ENCODE results near the gene APBB2.
A peak's percentile ranks its signal among the peaks of the same experiment; 100 is the strongest.

Gene APBB2

DNA sequence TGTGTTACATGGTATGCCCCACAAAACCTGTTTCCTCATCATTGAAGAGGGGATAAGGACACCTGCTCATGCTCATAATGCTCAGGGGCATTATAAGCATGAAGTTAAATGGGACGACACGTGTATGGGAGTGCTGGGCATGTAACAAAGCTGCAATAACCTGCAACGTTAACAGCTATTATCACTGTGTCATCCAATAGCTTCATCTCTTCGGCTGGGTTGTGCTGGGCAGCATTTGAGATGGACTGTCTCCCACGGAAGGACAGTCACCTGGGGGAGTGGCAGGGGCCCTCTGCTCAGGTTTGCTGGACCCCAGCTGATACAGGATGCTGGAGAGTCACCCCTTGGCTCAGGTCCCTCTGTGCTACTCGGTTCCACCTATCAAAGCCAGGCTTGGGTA is 370.1 kb downstream of the APBB2 start:
- H3K4me3 ChIP-seq (ENCODE audit: low read depth, low read length), result no peak overlapping the region
- TF ChIP-seq, protein P1, sequence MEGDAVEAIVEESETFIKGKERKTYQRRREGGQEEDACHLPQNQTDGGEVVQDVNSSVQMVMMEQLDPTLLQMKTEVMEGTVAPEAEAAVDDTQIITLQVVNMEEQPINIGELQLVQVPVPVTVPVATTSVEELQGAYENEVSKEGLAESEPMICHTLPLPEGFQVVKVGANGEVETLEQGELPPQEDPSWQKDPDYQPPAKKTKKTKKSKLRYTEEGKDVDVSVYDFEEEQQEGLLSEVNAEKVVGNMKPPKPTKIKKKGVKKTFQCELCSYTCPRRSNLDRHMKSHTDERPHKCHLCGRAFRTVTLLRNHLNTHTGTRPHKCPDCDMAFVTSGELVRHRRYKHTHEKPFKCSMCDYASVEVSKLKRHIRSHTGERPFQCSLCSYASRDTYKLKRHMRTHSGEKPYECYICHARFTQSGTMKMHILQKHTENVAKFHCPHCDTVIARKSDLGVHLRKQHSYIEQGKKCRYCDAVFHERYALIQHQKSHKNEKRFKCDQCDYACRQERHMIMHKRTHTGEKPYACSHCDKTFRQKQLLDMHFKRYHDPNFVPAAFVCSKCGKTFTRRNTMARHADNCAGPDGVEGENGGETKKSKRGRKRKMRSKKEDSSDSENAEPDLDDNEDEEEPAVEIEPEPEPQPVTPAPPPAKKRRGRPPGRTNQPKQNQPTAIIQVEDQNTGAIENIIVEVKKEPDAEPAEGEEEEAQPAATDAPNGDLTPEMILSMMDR (IDR thresholded peaks at IDR 0.05; ENCODE audit: low read depth, low read length), result no peak

DNA sequence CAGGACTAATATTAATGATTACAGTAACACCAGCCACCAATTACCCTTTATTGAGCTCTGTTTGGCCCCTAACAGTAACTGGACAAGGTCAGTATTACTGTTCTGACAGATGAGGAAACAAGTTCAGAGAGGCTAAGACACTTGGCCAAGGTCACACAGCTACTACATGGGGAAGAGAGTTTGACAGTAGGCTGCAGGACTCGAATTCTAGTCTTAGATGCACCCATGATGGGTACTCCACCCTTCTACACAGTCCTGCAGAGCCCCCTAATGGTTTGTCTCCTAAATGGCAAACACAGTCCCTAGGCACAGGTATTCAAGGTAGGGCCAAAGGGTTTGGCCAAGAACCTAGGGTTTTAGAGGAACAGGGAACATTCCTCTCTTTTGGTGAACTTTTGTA is 370.6 kb downstream of the APBB2 start:
- TF ChIP-seq, protein P1 (IDR thresholded peaks at IDR 0.05; ENCODE audit: low read depth, low read length), result no peak

DNA sequence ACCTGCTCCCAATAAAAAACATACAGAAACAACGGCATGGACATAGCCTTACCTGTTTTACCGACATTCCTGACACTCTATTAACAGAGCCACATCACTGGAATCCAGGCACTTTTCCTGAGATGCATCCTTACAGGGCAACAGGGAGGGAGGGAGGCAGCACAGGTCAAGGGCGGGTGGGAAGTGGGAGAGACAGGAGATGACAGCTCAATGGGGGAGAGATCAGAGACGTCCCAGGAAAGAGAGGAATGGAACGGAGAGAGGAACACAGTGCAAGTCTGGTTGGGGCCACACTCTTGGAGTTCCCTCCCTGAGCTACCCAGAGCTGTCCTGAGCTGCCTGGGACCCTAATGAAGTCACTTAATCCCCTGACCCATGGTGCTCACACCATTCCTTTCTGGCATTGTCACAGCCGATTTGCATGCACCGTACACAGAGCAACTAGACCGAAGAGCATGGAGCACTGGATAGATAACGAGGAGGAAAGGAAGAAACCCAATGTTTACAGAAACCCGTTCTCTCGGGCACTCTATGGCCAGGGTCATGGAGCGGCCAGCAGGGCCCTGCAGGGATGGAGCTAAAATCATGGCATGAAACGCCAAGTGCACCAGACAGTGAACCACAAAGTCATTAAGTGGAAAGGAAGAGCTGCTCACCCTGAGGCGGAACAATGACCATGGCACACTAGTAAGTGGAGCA is 371.5 kb downstream of the APBB2 start:
- H3K4me3 ChIP-seq (ENCODE audit: low read depth, low read length), result no peak overlapping the region
- TF ChIP-seq, protein P1 (IDR thresholded peaks at IDR 0.05; ENCODE audit: low read depth, low read length), result no peak

More for the DNA sequence above, 370.6 kb downstream of the APBB2 start:
- no peak overlapping the region for H3K4me3 ChIP-seq (ENCODE audit: low read depth, low read length)

GRCh38 chr4:40842318-40842717 is 372.0 kb downstream of the APBB2 start:
- TF ChIP-seq, protein P1 (IDR thresholded peaks at IDR 0.05; ENCODE audit: low read depth, low read length), result no peak
- H3K4me3 ChIP-seq (ENCODE audit: low read depth, low read length), result no peak overlapping the region

DNA sequence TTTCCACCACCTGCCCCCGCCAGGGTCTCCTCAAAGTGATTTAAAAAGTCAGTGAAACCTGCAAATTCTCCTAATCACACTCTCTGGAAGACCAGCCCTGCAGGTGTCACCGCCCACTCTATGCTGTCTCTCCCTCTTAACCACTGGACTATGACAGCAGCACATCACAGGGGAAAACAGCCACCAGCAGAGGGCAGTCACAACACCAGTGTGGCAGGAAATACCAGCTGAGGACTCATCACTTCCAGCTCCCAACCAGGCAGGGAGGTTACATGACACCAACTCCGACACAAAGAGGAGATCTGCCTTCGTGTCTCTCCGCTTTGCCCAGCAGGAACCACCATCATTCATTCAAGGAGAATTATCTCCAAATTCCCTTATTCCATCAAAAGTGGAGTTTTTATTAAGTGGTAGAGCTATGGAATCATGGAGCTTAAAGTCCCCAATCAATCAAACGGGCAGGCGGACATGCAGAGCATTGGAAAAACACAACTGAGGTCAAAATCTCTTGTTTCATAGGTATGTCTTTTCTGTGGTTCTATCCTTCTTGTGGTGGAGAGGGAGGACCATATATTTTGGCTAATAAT is 373.3 kb downstream of the APBB2 start:
- H3K4me3 ChIP-seq (ENCODE audit: low read depth, low read length), result no peak overlapping the region
- TF ChIP-seq, protein P1 (IDR thresholded peaks at IDR 0.05; ENCODE audit: low read depth, low read length), result peak; percentile 85

DNA sequence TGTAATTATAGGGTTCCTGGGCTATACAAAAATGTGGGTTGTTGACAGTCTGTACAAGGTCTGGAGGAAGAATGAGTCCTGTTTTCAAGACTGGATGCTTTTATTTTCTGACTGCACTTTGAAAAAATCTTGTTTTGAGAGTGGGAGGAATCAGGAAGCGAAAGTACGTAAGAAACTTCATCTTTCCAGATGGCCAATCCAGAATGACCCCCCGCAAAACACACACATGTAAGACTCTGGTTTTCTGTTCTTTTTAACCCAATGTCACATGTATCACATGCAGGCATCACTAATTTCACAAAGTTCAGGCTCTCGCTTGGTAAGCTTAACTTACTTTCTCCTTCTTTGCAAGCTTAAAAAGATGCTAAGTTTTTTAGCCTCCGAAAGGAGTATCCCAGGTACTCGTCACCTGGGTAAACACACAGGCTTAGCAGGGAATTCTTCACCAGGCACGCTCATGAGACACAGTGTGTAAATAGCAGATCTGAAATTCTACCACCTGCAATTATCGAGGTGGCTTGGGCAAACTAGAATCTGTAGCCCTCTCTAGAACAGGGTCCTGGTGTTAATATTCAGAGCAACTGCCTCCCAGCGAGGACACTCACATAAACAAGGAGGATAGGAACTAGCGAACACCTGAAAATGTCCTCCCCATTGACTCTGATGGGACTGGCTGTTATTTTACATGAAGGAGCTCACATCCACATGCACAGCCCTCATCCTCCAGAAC is 373.9 kb downstream of the APBB2 start:
- H3K4me3 ChIP-seq (ENCODE audit: low read depth, low read length), result no peak overlapping the region
- TF ChIP-seq, protein P1 (IDR thresholded peaks at IDR 0.05; ENCODE audit: low read depth, low read length), result no peak

- H3K4me3 ChIP-seq (ENCODE audit: low read depth, low read length), result no peak overlapping the region
- TF ChIP-seq, protein P1 (IDR thresholded peaks at IDR 0.05; ENCODE audit: low read depth, low read length), result no peak
These were observed 375.6 kb downstream of the APBB2 start for GRCh38 chr4:40838742-40839141.

Data from WI38 (cell line).